HEK293T (cell line): ENCODE results near the gene POLE3.
"Not testable (repeated sequence)": the region's sequence is repeated elsewhere in the genome, so short reads cannot be mapped to it uniquely, and the experiment has no call there.

Experiments
- BHLHE40 ChIP-seq: fragments of 450-650 bp; IDR thresholded peaks from 2 replicates; pipeline ENCODE4 v1.6.1; 2016; ENCODE audit warnings: mild to moderate bottlenecking, moderate library complexity, borderline replicate concordance
- FOXM1 ChIP-seq: fragments of 450-650 bp; IDR thresholded peaks from 2 replicates; pipeline ENCODE4 v1.6.1; 2017; ENCODE audit warnings: mild to moderate bottlenecking, borderline replicate concordance
- L3MBTL2 ChIP-seq: fragments of 450-650 bp; conservative IDR thresholded peaks from 2 replicates; pipeline ENCODE4 v1.6.1; 2016; ENCODE audit warnings: mild to moderate bottlenecking
- LEF1 ChIP-seq: fragments of 450-650 bp; IDR thresholded peaks from 2 replicates; pipeline ENCODE4 v1.6.1; 2017; ENCODE audit warnings: mild to moderate bottlenecking, borderline replicate concordance
- SP1 ChIP-seq: fragments of 450-650 bp; IDR thresholded peaks from 2 replicates; pipeline ENCODE4 v1.6.1; 2017
- SUZ12 ChIP-seq: fragments of 450-650 bp; IDR thresholded peaks from 2 replicates; pipeline ENCODE4 v1.6.1; 2016; ENCODE audit warnings: mild to moderate bottlenecking
- TARDBP ChIP-seq: fragments of 450-650 bp; IDR thresholded peaks from 2 replicates; pipeline ENCODE4 v1.6.1; 2016
- ZNF384 ChIP-seq: fragments of 450-650 bp; IDR thresholded peaks from 2 replicates; pipeline ENCODE4 v1.6.1; 2016
- TF ChIP-seq, protein P1 (sequence below): fragments of 450-650 bp; IDR thresholded peaks from 2 replicates; pipeline ENCODE4 v1.6.1; 2016

DNA sequence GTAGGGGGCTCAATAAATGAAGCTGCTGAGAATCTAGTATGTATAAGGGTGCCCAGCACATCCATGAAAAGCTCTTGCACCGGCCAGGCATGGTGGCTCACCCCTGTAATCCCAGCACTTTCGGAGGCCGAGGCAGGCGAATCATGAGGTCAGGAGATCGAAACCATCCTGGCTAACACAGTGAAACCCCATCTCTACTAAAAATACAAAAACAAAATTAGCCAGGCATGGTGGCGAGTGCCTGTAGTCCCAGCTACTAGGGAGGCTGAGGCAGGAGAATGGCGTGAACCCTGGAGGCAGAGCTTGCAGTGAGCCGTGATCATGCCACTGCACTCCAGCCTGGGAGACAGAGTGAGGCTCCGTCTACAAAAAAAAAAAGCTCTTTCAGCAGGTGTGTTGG is 4.1 kb downstream of the POLE3 start:
- TF ChIP-seq FOXM1, LEF1, TARDBP, SP1, BHLHE40, L3MBTL2, SUZ12, ZNF384: not testable (repeated sequence)
- TF ChIP-seq, protein P1, sequence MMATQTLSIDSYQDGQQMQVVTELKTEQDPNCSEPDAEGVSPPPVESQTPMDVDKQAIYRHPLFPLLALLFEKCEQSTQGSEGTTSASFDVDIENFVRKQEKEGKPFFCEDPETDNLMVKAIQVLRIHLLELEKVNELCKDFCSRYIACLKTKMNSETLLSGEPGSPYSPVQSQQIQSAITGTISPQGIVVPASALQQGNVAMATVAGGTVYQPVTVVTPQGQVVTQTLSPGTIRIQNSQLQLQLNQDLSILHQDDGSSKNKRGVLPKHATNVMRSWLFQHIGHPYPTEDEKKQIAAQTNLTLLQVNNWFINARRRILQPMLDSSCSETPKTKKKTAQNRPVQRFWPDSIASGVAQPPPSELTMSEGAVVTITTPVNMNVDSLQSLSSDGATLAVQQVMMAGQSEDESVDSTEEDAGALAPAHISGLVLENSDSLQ: not testable (repeated sequence)
